HL-60/S4 treated with phorbol 12-myristate 13-acetate at 8.2 ng/mL for 4 days and 3 days (cell line): ENCODE data around the gene KLRF2.
"Not testable (repeated sequence)": the region's sequence is repeated elsewhere in the genome, so short reads cannot be mapped to it uniquely, and the experiment has no call there.

Experiments used
- in situ Hi-C: fragments of 300-500 bp; cut with MboI; formaldehyde crosslinking; loops from 2 replicates; pipeline ENCODE4 v1.15.0; 2022; ENCODE audit warnings: low sequenced_read_pairs

KLRF2 gene, protein sequence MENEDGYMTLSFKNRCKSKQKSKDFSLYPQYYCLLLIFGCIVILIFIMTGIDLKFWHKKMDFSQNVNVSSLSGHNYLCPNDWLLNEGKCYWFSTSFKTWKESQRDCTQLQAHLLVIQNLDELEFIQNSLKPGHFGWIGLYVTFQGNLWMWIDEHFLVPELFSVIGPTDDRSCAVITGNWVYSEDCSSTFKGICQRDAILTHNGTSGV

DNA sequence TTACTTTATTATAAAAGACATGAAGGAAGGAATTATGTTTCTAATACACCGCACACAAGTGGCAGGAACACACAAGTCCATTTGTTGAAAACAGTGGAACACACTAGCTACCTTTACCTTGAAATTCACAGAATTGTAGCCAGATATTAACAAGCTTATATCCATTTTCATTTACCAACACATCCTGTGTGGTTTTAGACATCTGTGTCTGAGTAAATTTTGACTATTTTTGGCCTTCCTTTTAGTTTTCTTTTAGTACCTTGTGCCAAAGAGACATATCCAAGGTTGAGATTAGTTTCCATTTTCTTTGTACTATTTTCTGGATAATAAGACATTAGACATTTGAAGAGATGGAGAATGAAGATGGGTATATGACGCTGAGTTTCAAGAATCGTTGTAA, at the start of gene KLRF2:
Gene KLRF2 (plus strand): TSS at position 244 of the 400 bp plus-strand sequence. CDS start 107 bp downstream, at position 351.
- in situ Hi-C loops: no loop called here

GRCh38 chr12:9831720-9832119, 49.6 kb upstream of the KLRF2 start:
- in situ Hi-C loops: no loop called here

DNA sequence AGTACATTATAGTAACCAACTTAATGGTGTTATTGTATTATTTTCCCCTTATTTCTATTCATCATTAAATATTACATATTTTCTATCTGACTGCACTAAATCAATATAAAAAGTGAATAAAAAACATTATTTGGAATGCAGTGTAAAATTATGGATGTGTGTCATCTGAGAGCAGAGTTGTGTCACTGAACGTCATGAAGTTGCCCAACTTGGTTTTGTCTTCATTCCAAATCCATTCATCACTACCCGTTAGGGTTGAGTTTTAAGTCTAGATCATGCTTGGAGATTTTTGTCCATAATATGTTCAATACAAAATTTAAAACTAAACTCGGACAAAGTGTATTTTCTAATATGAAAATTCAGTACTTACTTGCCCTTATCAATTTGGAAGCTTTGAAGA, 37.9 kb upstream of the KLRF2 start:
- in situ Hi-C loops: no loop called here

DNA sequence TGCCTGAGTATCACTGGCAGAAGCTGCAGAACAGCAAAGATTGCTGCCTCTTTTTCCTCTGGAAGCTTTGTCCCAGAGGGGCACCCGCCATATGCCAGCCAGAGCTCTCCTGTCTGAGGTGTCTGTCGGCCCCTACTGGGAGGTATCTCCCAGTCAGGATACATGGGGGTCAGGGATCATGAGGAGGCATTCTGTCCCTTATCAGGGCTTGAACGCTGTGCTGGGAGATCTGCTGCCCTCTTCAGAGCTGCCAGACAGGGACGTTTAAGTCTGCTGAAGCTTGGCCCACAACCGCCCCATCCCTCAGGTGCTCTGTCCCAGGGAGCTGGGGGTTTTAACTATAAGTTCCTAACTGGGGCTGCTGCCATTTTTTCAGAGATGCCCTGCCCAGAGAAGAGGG, 32.4 kb upstream of the KLRF2 start:
- in situ Hi-C loops: no loop called here

DNA sequence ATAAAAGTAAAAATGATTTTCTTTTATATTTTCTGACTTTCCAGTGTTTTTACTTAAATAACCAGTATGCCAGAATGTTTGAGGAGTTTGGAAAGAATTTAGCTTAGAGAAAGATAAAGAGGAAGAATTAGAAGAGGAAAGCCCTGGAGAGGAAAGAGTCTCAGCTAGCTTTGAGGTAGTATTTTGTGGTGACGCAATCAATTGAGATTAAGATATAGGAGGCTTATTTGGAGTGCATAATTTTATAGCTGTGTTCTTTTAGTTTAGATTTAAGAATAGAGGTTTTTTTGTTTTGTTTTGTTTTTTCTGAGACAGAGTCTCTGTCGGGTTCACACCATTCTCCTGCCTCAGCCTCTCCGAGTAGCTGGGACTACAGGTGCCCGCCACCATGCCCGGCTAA, 30.2 kb upstream of the KLRF2 start:
- in situ Hi-C loops: no loop called here

DNA sequence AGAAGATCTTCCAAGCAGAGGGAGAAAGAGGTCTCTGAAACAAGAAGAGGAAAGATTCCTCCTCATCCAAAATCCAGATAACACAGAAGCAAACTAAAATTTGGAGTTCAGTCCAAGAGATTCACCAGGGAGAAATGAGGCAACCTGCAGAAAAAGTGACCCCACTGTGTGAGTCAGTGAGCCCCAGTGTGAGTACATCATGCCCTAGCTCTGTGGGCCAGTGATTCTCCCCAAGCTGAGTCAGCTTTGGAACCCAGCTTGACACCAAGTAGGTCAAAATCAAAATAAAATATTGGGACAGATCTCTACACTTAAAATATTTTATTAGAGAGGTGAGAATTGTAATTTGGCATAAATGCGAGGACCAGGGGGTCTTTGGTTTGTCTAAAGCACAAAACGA, 29.4 kb upstream of the KLRF2 start:
- in situ Hi-C loops: no loop called here

GRCh38 chr12:9856151-9856550, 25.1 kb upstream of the KLRF2 start:
- in situ Hi-C loops: no loop called here

DNA sequence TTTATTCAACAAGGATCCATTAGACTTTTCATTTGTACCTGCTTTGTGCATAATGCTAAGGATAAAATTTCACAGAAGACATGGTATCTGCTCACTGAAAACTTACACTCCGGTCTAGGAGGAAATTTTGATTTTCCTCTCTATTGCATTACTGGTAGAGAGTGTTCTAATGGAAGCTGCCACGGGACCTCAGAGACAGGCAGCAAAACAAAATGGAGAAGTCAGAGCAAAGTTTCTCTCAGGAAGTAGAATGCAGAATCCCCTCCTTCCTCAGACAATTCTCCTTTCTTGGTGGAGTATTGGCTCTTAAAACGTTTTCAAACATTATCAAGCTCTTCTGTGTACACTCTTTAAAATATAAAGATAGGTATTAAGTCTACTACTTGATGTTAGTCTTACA, 24.4 kb upstream of the KLRF2 start:
- in situ Hi-C loops: no loop called here

GRCh38 chr12:9858135-9858534, 23.2 kb upstream of the KLRF2 start:
- in situ Hi-C loops: no loop called here

DNA sequence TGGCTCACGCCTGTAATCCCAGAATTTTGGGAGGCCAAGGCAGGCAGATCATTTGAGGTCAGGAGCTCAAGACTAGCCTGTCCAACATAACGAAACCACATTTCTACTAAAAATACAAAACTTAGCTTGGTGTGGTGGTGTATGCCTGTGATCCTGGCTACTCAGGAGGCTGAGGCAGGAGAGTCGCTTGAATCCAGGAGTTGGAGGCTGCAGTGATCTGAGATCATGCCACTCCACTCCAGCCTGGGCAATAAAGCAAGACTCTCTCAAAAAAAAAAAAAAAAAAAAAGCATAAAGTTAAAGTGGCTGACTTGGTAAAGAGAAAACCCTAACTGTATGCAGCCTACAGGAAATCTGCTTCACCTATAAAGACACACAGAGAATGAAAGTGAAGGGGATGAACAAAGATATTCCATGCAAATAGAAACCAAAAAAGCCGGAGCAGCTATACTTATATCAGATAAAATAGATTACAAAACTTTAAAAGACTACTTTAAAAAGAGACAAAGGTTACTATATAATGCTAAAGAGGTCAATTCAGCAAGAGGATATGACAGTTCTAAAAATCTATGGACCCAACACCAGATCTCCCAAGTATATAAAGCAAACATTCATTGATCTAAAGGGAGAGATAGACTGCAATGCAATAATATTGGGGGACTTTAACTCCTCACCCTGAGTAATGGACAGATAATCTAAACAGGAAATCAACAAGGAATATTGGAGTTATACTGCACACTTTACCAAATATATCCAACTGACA, 16.2 kb upstream of the KLRF2 start:
- in situ Hi-C loops: no loop called here

GRCh38 chr12:9866860-9867269, 14.4 kb upstream of the KLRF2 start:
- in situ Hi-C loops: no loop called here

- in situ Hi-C loops: no loop called here
These were observed 13.8 kb upstream of the KLRF2 start for GRCh38 chr12:9867531-9867930.

DNA sequence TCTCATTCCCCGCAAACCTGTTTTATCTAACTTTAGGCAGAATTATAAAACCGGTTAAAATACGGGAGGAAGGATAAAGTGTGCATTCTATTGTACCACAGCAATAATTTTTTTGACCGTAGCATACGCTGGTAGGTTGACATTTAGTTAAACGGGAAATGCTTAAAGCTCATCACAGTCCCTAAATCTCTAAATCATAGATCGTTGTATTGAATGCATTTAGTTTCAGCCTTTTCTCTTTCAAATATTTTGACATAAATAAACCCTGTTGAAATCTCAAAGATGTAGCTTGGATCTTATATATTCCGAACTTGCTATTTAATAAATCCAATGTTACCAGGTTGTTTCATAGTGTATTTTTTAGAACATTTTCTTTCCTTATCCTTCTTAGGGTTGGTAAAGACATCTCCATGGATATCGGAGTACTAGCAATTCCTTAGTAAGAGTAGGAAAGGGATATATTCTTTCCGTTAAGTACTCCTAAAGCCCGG, 12.9 kb upstream of the KLRF2 start:
- in situ Hi-C loops: no loop called here

DNA sequence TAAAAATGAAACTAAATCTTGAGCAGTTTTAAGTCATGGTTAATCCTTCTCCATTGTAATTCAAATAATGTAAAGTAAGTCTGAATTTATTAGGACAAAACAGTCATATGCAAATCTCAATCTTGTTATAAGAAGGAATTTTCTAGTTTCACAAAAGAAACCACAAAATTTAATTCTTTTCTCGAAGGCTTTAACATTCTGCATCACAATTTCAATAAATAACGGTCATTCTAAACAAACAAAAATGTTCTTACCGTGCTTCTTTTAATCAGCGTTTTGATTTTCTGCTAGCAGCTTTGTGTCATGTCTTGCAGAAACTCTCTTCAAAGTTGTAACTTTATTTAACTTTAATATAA, 12.4 kb upstream of the KLRF2 start:
- in situ Hi-C loops: no loop called here

DNA sequence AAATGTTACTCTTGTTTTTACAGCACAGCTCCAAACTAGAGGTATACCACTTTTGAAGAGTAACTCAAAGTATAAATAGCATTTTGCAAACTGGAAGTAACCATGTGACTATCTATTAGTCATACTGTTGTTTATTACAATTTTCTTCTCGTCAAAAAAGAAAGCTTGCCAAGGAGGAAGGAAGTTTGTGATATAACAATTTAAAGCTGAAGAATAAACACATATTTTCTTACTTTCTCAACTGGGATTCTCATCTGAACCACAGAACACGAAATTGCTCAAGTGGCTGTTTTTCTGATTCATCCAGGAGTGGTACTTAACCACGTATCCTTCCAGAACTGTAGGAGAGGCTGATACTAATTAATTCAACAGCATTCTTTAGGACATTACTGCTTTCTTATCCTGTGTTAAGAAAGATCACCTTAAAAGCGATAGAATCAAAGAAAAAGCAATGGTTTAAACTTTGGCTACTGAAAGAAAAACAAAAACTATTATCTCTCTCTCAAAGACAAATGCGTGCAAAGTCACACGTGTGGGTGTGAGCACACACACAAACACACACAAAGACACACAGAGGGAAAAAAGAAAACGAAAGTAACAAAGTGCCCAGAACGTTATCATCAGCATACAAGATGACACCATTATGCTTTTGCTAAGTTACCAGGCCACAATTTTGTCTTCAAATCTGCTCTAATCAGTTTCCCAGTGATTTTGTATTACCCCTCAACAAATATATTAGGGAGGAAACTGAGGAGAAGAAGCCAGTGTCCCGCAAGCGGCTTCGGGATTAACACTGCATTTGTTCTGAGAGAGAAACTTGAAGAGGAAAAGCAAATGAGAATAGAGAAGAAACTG, 11.8 kb upstream of the KLRF2 start, which contains the start of gene CLEC2B:
Gene CLEC2B (minus strand): TSS at position 48 of the 855 bp plus-strand sequence.
- in situ Hi-C loops: no loop called here

GRCh38 chr12:9870286-9870866, 10.9 kb upstream of the KLRF2 start:
- in situ Hi-C loops: no loop called here

DNA sequence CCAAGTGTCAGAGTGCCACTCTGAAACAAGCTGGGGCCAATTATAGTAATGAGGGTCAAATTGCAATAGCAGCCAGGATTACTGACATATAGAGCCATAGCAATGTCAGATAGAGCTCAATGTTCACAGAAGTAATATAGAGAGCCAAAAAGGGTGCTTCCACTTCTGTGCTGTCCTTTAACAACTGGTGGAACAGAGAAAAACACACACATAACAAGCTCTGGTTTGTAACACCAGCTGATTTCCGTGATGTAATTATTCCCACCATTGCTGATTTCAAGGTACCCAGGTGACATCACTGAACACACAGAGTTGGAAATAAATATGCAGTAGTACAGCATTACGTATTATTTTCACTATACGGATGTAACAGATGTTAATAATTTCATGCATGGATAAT, 9.1 kb upstream of the KLRF2 start:
- in situ Hi-C loops: no loop called here

DNA sequence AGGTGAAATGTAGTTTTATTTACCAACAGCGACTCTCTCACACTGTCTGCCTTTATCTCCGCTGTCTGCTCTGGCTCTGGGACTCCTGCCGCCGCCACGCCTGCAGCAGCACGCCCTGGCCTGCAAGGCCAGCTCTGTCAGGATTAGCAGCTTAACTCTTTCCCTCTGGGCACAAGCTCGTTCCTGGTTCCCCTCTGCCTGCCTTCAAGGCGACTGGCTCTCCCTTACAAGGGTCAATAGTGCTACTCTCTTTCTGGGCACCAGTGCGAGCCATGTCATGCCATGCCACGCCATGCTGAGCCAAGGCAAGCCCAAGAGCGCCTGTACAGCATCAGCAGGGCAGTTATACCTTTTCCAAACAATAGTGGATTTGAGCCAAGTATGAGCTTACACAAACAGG, 8.5 kb upstream of the KLRF2 start:
- in situ Hi-C loops: no loop called here

- in situ Hi-C loops: not testable (repeated sequence)
These were observed 5.2 kb upstream of the KLRF2 start for GRCh38 chr12:9876120-9876519.

DNA sequence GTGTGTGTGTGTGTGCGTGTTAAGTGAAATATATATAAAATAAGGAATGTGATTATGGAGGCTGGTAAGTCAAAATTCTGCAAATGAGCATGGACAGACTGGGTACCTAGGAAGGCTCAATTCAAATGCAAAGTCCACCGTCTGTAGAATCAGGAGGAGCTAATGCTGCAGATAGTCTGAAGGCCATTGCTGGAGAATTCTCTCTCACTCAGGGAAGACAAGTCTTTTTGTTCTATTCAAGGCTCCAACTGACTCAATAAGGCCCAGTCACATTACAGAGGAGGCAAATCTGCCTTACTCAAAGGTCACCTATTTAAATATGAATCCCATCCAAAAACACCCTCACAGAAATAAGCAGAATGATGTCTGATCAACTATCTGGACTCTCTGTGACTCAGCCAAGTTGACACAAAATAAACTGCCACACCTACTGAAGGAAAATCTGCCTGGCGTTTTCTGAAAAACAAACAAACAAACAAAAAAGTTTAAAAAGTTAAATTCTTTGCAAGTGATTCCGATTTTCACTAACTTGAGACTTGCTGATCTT, 684 bp upstream of the KLRF2 start:
- in situ Hi-C loops: no loop called here

GRCh38 chr12:9881988-9882387, 699 bp downstream of the KLRF2 start:
- in situ Hi-C loops: no loop called here
